GM20000 (cell line): ENCODE measurements around the gene UBE2D3.

Source experiments
- DNase-seq: peaks from one replicate; pipeline ENCODE4 v3.0.0; 2012; ENCODE audit warnings: low spot score
- CTCF ChIP-seq: IDR thresholded peaks from 2 replicates; pipeline ENCODE4 v1.5.1; 2012; ENCODE audit warnings: mild to moderate bottlenecking, control low read depth; ENCODE audit errors: extremely low read depth, missing control alignments

UBE2D3 gene

GRCh38 chr4:102862747-102863146 lies 35.4 kb upstream of the UBE2D3 start:
- TF ChIP-seq CTCF = no peak
- no peak for DNase-seq

GRCh38 chr4:102862016-102862415 lies 34.7 kb upstream of the UBE2D3 start:
- no peak for DNase-seq
- no peak for TF ChIP-seq CTCF

- DNase-seq = no peak
- no peak for TF ChIP-seq CTCF
Observed at GRCh38 chr4:102860611-102861324, 33.4 kb upstream of the UBE2D3 start.

- no peak for TF ChIP-seq CTCF
- DNase-seq = no peak
Observed at GRCh38 chr4:102858828-102859464, 31.6 kb upstream of the UBE2D3 start.

- TF ChIP-seq CTCF = no peak
- DNase-seq = no peak
Observed at GRCh38 chr4:102850370-102850769, 23.0 kb upstream of the UBE2D3 start.

- DNase-seq = no peak
- no peak for TF ChIP-seq CTCF
Observed at GRCh38 chr4:102849579-102850104, 22.3 kb upstream of the UBE2D3 start.

- TF ChIP-seq CTCF = no peak
- no peak for DNase-seq
Observed at GRCh38 chr4:102847687-102848086, 20.3 kb upstream of the UBE2D3 start.
